GM23338 (cell line): ENCODE data around the gene MIER1. TPM values are rescaled to one million over a fixed set of nuclear protein-coding genes. Genes with fewer than 3 reads are reported as not detected.

Experiments used
- ATAC-seq: fragments of 200-7000 bp; cut with Tn5 transposase; 3 replicates; pipeline ENCODE4 v1.9.1; 2020
- DNase-seq: peaks from one replicate; pipeline ENCODE4 v3.0.0-alpha.2; 2015; ENCODE audit warnings: low spot score
- H2AFZ ChIP-seq: fragments of 200-600 bp; sonication (generic); 2 replicates; pipeline ENCODE4 v1.8.0; 2016; ENCODE audit warnings: antibody characterized with exemption, mild to moderate bottlenecking, moderate library complexity
- H3F3A ChIP-seq: fragments of 200-600 bp; sonication (generic); replicated peaks from 2 replicates; pipeline ENCODE4 v1.8.0; 2017; ENCODE audit warnings: antibody characterized with exemption, mixed run types, low read depth
- H3K27ac ChIP-seq: fragments of 200-600 bp; sonication (generic); 2 replicates; pipeline ENCODE4 v1.6.1; 2016; ENCODE audit warnings: low read depth
- H3K27me3 ChIP-seq: fragments of 200-600 bp; sonication (generic); 2 replicates; pipeline ENCODE4 v1.8.0; 2016; ENCODE audit warnings: mild to moderate bottlenecking, mixed run types, moderate library complexity; ENCODE audit not compliant: insufficient read depth
- H3K36me3 ChIP-seq: fragments of 200-600 bp; sonication (generic); 2 replicates; pipeline ENCODE4 v1.8.0; 2016; ENCODE audit warnings: mild to moderate bottlenecking; ENCODE audit not compliant: insufficient read depth
- H3K4me1 ChIP-seq: fragments of 200-600 bp; sonication (generic); 2 replicates; pipeline ENCODE4 v1.8.0; 2016; ENCODE audit warnings: mild to moderate bottlenecking, moderate library complexity; ENCODE audit not compliant: insufficient read depth
- H3K4me2 ChIP-seq: fragments of 200-600 bp; sonication (generic); 2 replicates; pipeline ENCODE4 v1.7.1; 2017; ENCODE audit warnings: mixed run types
- H3K4me3 ChIP-seq: fragments of 200-600 bp; sonication (generic); 2 replicates; pipeline ENCODE4 v1.6.1; 2016; ENCODE audit warnings: mixed run types
- H3K79me2 ChIP-seq: fragments of 200-600 bp; sonication (generic); replicated peaks from 2 replicates; pipeline ENCODE4 v1.8.0; 2017; ENCODE audit warnings: mild to moderate bottlenecking; ENCODE audit not compliant: insufficient read depth
- H3K9me2 ChIP-seq: fragments of 200-600 bp; sonication (generic); 2 replicates; pipeline ENCODE4 v1.8.0; 2017; ENCODE audit not compliant: insufficient read depth
- H4K20me1 ChIP-seq: fragments of 200-600 bp; sonication (generic); replicated peaks from 2 replicates; pipeline ENCODE4 v1.8.0; 2017; ENCODE audit warnings: mild to moderate bottlenecking; ENCODE audit not compliant: insufficient read depth
- H3K27ac Mint-ChIP-seq: 2 replicates; pipeline ENCODE4 v1.8.0; 2020; ENCODE audit warnings: inconsistent platforms, mild to moderate bottlenecking, moderate library complexity, mixed read lengths
- H3K27me3 Mint-ChIP-seq: 3 replicates; pipeline ENCODE4 v1.8.0; 2022; ENCODE audit warnings: low read depth, mild to moderate bottlenecking, moderate library complexity, mixed read lengths, inconsistent platforms; ENCODE audit not compliant: insufficient read depth, poor library complexity
- H3K36me3 Mint-ChIP-seq: 3 replicates; pipeline ENCODE4 v1.8.0; 2021; ENCODE audit warnings: low read depth, mild to moderate bottlenecking, inconsistent platforms, moderate library complexity, mixed read lengths
- H3K4me1 Mint-ChIP-seq: 3 replicates; pipeline ENCODE4 v1.8.0; 2020; ENCODE audit warnings: mild to moderate bottlenecking, inconsistent platforms, mixed read lengths
- H3K4me3 Mint-ChIP-seq: 3 replicates; pipeline ENCODE4 v1.8.0; 2021; ENCODE audit warnings: moderate library complexity, mild to moderate bottlenecking, inconsistent platforms, mixed read lengths
- H3K9me3 Mint-ChIP-seq: 3 replicates; pipeline ENCODE4 v1.8.0; 2020; ENCODE audit warnings: moderate library complexity, mild to moderate bottlenecking, inconsistent platforms, mixed read lengths
- CREB1 ChIP-seq: fragments of 250-450 bp; sonication (Bioruptor Pico); IDR thresholded peaks from 2 replicates; pipeline ENCODE4 v1.5.0; 2020; ENCODE audit warnings: low read depth, mild to moderate bottlenecking, moderate library complexity
- EZH2 ChIP-seq: fragments of 200-600 bp; sonication (generic); IDR thresholded peaks from one replicate; pipeline ENCODE4 v1.8.0; 2017; ENCODE audit warnings: antibody characterized with exemption, mild to moderate bottlenecking, low read depth; ENCODE audit not compliant: unreplicated experiment
- EZH2phosphoT487 ChIP-seq: fragments of 200-600 bp; sonication (generic); IDR thresholded peaks from one replicate; pipeline ENCODE4 v1.8.1; 2018; ENCODE audit warnings: antibody characterized with exemption; ENCODE audit not compliant: unreplicated experiment
- JUNB ChIP-seq: IDR thresholded peaks from one replicate; pipeline ENCODE4 v1.6.1; 2016; ENCODE audit warnings: antibody characterized with exemption; ENCODE audit not compliant: unreplicated experiment
- NANOG ChIP-seq: IDR thresholded peaks from 2 replicates; pipeline ENCODE4 v1.6.1; 2016; ENCODE audit warnings: antibody characterized with exemption, borderline replicate concordance
- POLR2AphosphoS5 ChIP-seq: IDR thresholded peaks from 2 replicates; pipeline ENCODE4 v1.6.1; 2016; ENCODE audit warnings: antibody characterized with exemption, low read depth
- STAT1 ChIP-seq: IDR thresholded peaks from one replicate; pipeline ENCODE4 v1.6.1; 2016; ENCODE audit warnings: antibody characterized with exemption; ENCODE audit not compliant: unreplicated experiment
- ZNF114 ChIP-seq: fragments of 250-450 bp; sonication (Bioruptor Pico); IDR thresholded peaks from 2 replicates; pipeline ENCODE4 v1.5.0; 2020; ENCODE audit warnings: mild to moderate bottlenecking, moderate library complexity
- ZNF331 ChIP-seq: fragments of 250-450 bp; sonication (Bioruptor Pico); IDR thresholded peaks from 2 replicates; pipeline ENCODE4 v1.5.0; 2020; ENCODE audit warnings: low read depth, mild to moderate bottlenecking, moderate library complexity
- polyA plus RNA-seq: library from polyadenylated mRNA; unstranded; fragments of >200 nt; fragmentation: Nextera tagmentation; extraction: Ambion mirVana; gene quantifications from 2 replicates; pipeline ENCODE4 v1.2.1, GENCODE V29; 2016
- total RNA-seq: library from RNA; depleted of rRNA; stranded (reverse); fragments of >200 nt; shearing (Covaris generic); gene quantifications from 2 replicates; pipeline ENCODE4 v1.2.3, GENCODE V29; 2014
- TF ChIP-seq, protein P1 (sequence below), 2 experiments: fragments of 200-600 bp in 1 of 2; sonication (generic) in 1 of 2; conservative IDR thresholded peaks; 2 replicates each; pipeline versions ENCODE4 v1.5.1 to v1.6.1; 2016 to 2017; ENCODE audit warnings: antibody characterized with exemption in 2 of 2, low read depth in 2 of 2, mild to moderate bottlenecking in 2 of 2, moderate library complexity in 1 of 2
- TF ChIP-seq, protein P2 (sequence below): fragments of 250-450 bp; sonication (Bioruptor Pico); IDR thresholded peaks from 2 replicates; pipeline ENCODE4 v1.5.0; 2020; ENCODE audit warnings: mild to moderate bottlenecking, moderate library complexity
- TF ChIP-seq, protein P3 (sequence below): IDR thresholded peaks from 2 replicates; pipeline ENCODE4 v1.6.1; 2016; ENCODE audit warnings: antibody characterized with exemption
- TF ChIP-seq, protein P4 (sequence below): IDR thresholded peaks from one replicate; pipeline ENCODE4 v1.6.1; 2018; ENCODE audit warnings: antibody characterized with exemption; ENCODE audit not compliant: unreplicated experiment

MIER1 gene
- total and polyA plus RNA-seq, 2 experiments from 2014 or later = 38.2 to 72.8 TPM

DNA sequence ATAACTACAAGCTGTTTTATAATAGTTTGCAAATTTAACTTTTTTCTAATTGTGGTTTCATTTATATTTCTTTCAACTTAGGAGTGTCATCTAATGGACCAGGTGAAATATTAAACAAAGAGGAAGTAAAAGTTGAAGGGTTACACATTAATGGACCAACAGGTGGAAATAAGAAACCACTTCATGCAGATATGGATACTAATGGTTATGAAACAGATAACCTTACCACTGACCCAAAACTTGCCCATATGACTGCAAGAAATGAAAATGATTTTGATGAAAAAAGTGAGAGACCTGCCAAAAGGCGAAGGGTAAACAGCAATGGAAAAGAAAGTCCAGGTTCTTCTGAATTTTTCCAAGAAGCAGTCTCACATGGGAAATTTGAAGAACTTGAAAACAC, 59.7 kb downstream of the MIER1 start:
- Histone ChIP-seq H3K79me2 (no peaks in the 10 kb centered on the region), H4K20me1 (no peaks in the 10 kb centered on the region; the same call in 1 of the 2 replicates), H3F3A (no peaks in the 10 kb centered on the region), H3K9me2 (no peaks in the 10 kb centered on the region), H3K27me3 (no peaks in the 10 kb centered on the region), H3K4me2 (no peak overlapping the region), H3K4me3 (no peak overlapping the region), H2AFZ (no peak overlapping the region), H3K36me3 (peaks cover 10% of the 10 kb centered on the region), H3K27ac (no peak overlapping the region), H3K4me1 (no peaks in the 10 kb centered on the region)
- H3K9me3 Mint-ChIP-seq = no peaks in the 10 kb centered on the region
- peaks cover 31% of the 10 kb centered on the region; the same call in 2 of the 3 replicates for H3K36me3 Mint-ChIP-seq
- no peak for ATAC-seq
- no peaks in the 10 kb centered on the region for H3K4me1 Mint-ChIP-seq
- no peak overlapping the region for H3K4me3 Mint-ChIP-seq
- no peak for DNase-seq
- H3K27me3 Mint-ChIP-seq = peaks cover under 1% of the 10 kb centered on the region
- no peak overlapping the region for H3K27ac Mint-ChIP-seq
- TF ChIP-seq, protein P1, sequence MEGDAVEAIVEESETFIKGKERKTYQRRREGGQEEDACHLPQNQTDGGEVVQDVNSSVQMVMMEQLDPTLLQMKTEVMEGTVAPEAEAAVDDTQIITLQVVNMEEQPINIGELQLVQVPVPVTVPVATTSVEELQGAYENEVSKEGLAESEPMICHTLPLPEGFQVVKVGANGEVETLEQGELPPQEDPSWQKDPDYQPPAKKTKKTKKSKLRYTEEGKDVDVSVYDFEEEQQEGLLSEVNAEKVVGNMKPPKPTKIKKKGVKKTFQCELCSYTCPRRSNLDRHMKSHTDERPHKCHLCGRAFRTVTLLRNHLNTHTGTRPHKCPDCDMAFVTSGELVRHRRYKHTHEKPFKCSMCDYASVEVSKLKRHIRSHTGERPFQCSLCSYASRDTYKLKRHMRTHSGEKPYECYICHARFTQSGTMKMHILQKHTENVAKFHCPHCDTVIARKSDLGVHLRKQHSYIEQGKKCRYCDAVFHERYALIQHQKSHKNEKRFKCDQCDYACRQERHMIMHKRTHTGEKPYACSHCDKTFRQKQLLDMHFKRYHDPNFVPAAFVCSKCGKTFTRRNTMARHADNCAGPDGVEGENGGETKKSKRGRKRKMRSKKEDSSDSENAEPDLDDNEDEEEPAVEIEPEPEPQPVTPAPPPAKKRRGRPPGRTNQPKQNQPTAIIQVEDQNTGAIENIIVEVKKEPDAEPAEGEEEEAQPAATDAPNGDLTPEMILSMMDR (conservative IDR thresholded peaks at IDR 0.05; ENCODE audit: low read depth in 2 of 2) = no peak
- TF ChIP-seq STAT1 = no peak
- TF ChIP-seq ZNF114 (CRISPR knock-in tag) = no peak
- TF ChIP-seq EZH2phosphoT487 = no peak
- TF ChIP-seq, protein P2, sequence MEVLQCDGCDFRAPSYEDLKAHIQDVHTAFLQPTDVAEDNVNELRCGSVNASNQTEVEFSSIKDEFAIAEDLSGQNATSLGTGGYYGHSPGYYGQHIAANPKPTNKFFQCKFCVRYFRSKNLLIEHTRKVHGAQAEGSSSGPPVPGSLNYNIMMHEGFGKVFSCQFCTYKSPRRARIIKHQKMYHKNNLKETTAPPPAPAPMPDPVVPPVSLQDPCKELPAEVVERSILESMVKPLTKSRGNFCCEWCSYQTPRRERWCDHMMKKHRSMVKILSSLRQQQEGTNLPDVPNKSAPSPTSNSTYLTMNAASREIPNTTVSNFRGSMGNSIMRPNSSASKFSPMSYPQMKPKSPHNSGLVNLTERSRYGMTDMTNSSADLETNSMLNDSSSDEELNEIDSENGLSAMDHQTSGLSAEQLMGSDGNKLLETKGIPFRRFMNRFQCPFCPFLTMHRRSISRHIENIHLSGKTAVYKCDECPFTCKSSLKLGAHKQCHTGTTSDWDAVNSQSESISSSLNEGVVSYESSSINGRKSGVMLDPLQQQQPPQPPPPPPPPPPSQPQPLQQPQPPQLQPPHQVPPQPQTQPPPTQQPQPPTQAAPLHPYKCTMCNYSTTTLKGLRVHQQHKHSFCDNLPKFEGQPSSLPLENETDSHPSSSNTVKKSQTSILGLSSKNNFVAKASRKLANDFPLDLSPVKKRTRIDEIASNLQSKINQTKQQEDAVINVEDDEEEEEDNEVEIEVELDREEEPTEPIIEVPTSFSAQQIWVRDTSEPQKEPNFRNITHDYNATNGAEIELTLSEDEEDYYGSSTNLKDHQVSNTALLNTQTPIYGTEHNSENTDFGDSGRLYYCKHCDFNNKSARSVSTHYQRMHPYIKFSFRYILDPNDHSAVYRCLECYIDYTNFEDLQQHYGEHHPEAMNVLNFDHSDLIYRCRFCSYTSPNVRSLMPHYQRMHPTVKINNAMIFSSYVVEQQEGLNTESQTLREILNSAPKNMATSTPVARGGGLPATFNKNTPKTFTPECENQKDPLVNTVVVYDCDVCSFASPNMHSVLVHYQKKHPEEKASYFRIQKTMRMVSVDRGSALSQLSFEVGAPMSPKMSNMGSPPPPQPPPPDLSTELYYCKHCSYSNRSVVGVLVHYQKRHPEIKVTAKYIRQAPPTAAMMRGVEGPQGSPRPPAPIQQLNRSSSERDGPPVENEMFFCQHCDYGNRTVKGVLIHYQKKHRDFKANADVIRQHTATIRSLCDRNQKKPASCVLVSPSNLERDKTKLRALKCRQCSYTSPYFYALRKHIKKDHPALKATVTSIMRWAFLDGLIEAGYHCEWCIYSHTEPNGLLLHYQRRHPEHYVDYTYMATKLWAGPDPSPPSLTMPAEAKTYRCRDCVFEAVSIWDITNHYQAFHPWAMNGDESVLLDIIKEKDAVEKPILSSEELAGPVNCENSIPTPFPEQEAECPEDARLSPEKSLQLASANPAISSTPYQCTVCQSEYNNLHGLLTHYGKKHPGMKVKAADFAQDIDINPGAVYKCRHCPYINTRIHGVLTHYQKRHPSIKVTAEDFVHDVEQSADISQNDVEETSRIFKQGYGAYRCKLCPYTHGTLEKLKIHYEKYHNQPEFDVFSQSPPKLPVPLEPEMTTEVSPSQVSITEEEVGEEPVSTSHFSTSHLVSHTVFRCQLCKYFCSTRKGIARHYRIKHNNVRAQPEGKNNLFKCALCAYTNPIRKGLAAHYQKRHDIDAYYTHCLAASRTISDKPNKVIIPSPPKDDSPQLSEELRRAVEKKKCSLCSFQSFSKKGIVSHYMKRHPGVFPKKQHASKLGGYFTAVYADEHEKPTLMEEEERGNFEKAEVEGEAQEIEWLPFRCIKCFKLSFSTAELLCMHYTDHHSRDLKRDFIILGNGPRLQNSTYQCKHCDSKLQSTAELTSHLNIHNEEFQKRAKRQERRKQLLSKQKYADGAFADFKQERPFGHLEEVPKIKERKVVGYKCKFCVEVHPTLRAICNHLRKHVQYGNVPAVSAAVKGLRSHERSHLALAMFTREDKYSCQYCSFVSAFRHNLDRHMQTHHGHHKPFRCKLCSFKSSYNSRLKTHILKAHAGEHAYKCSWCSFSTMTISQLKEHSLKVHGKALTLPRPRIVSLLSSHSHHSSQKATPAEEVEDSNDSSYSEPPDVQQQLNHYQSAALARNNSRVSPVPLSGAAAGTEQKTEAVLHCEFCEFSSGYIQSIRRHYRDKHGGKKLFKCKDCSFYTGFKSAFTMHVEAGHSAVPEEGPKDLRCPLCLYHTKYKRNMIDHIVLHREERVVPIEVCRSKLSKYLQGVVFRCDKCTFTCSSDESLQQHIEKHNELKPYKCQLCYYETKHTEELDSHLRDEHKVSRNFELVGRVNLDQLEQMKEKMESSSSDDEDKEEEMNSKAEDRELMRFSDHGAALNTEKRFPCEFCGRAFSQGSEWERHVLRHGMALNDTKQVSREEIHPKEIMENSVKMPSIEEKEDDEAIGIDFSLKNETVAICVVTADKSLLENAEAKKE = no peak
- TF ChIP-seq CREB1 (CRISPR knock-in tag) = no peak
- TF ChIP-seq, protein P3, sequence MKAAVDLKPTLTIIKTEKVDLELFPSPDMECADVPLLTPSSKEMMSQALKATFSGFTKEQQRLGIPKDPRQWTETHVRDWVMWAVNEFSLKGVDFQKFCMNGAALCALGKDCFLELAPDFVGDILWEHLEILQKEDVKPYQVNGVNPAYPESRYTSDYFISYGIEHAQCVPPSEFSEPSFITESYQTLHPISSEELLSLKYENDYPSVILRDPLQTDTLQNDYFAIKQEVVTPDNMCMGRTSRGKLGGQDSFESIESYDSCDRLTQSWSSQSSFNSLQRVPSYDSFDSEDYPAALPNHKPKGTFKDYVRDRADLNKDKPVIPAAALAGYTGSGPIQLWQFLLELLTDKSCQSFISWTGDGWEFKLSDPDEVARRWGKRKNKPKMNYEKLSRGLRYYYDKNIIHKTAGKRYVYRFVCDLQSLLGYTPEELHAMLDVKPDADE = no peak
- no peak for TF ChIP-seq NANOG
- no peak for TF ChIP-seq JUNB
- no peak for TF ChIP-seq EZH2
- TF ChIP-seq, protein P4, sequence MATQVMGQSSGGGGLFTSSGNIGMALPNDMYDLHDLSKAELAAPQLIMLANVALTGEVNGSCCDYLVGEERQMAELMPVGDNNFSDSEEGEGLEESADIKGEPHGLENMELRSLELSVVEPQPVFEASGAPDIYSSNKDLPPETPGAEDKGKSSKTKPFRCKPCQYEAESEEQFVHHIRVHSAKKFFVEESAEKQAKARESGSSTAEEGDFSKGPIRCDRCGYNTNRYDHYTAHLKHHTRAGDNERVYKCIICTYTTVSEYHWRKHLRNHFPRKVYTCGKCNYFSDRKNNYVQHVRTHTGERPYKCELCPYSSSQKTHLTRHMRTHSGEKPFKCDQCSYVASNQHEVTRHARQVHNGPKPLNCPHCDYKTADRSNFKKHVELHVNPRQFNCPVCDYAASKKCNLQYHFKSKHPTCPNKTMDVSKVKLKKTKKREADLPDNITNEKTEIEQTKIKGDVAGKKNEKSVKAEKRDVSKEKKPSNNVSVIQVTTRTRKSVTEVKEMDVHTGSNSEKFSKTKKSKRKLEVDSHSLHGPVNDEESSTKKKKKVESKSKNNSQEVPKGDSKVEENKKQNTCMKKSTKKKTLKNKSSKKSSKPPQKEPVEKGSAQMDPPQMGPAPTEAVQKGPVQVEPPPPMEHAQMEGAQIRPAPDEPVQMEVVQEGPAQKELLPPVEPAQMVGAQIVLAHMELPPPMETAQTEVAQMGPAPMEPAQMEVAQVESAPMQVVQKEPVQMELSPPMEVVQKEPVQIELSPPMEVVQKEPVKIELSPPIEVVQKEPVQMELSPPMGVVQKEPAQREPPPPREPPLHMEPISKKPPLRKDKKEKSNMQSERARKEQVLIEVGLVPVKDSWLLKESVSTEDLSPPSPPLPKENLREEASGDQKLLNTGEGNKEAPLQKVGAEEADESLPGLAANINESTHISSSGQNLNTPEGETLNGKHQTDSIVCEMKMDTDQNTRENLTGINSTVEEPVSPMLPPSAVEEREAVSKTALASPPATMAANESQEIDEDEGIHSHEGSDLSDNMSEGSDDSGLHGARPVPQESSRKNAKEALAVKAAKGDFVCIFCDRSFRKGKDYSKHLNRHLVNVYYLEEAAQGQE = no peak
- TF ChIP-seq ZNF331 = no peak
- no peak for TF ChIP-seq POLR2AphosphoS5
